Measurements from ENCODE around the gene LRRK1.

The LRRK1 gene

DNA sequence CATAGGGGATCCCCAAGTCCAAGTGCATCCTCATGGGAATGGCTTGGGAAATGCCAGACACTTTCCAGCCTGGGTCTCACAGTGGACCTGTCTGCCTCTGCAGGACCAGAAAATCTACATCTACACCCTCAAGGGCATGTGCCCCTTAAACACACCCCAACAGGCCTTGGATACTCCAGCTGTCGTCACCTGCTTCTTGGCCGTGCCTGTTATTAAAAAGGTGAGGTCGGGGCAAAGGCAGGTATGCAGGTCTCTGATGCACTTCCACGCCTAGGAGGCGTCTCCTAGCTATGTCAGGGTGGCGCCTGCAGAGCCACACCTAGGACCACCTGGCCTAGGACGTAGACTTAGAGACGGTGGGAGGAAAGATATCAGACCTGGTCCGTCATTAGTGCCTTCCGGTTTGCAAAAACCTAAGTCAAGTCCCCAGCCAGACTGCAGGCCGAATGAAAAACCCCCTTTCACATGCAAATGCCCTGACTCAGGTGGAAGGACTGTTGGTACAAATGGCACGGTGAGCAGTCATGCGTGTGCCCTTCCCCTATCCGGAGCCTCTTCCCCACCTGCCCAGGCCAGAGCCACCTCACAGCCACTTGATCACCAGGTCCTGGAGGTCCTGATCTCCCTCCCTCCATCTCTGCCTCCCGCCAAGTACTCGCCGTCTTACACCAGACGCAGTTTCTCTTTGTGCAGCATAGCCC is 143.5 kb downstream of the LRRK1 start:
- TF ChIP-seq RAD21 (IDR thresholded peaks at IDR 0.05; ENCODE audit: low read depth) (no peak), NFIC (IDR thresholded peaks at IDR 0.05) (no peak), YY1 (IDR thresholded peaks at IDR 0.05; ENCODE audit: low read depth) (no peak), CREB1 (IDR thresholded peaks at IDR 0.05; ENCODE audit: low read depth) (no peak), TCF12 (IDR thresholded peaks at IDR 0.05; ENCODE audit: low read depth) (no peak), EP300 (IDR thresholded peaks at IDR 0.05; ENCODE audit: borderline replicate concordance) (no peak), EGR1 (IDR thresholded peaks at IDR 0.05) (no peak), CEBPB (IDR thresholded peaks at IDR 0.05) (no peak), REST (IDR thresholded peaks at IDR 0.05; ENCODE audit: low read depth) (no peak), USF1 (IDR thresholded peaks at IDR 0.05) (no peak), ZBTB7A (IDR thresholded peaks at IDR 0.05; ENCODE audit: low read depth) (no peak)
- TF ChIP-seq, protein P1, sequence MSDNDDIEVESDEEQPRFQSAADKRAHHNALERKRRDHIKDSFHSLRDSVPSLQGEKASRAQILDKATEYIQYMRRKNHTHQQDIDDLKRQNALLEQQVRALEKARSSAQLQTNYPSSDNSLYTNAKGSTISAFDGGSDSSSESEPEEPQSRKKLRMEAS (IDR thresholded peaks at IDR 0.05) = no peak

DNA sequence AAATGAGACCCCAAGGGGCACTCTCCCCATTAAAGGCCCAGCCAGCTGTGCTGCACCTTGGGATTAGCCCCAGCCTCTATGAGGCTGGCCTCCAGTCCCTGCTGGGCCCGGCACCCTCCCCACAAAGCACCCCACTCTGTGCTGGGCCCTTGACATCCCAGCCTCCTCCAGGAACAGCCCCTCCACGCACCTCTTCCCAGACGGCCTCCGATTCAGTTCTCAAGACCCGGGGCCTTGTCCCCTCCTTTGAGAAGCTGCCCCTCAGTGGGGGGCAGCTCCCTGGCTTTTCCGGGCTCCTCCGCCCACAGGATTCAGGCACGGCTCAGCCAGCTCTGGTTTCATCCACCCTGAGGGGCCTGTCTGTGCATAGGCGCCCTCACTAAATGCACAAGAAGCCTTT is 144.1 kb downstream of the LRRK1 start:
- no peak for TF ChIP-seq ZBTB7A (IDR thresholded peaks at IDR 0.05; ENCODE audit: low read depth)
- no peak for TF ChIP-seq REST (IDR thresholded peaks at IDR 0.05; ENCODE audit: low read depth)
- no peak for TF ChIP-seq TCF12 (IDR thresholded peaks at IDR 0.05; ENCODE audit: low read depth)
- TF ChIP-seq CEBPB (IDR thresholded peaks at IDR 0.05) = no peak
- no peak for TF ChIP-seq CREB1 (IDR thresholded peaks at IDR 0.05; ENCODE audit: low read depth)
- TF ChIP-seq, protein P1 (IDR thresholded peaks at IDR 0.05) = no peak
- no peak for TF ChIP-seq FOXM1 (IDR thresholded peaks at IDR 0.05; ENCODE audit: borderline replicate concordance, low read depth)
- TF ChIP-seq TEAD4 (IDR thresholded peaks at IDR 0.05) = no peak
- TF ChIP-seq EGR1 (IDR thresholded peaks at IDR 0.05) = no peak
- no peak for TF ChIP-seq EP300 (IDR thresholded peaks at IDR 0.05; ENCODE audit: borderline replicate concordance)
- TF ChIP-seq USF1 (IDR thresholded peaks at IDR 0.05) = no peak

DNA sequence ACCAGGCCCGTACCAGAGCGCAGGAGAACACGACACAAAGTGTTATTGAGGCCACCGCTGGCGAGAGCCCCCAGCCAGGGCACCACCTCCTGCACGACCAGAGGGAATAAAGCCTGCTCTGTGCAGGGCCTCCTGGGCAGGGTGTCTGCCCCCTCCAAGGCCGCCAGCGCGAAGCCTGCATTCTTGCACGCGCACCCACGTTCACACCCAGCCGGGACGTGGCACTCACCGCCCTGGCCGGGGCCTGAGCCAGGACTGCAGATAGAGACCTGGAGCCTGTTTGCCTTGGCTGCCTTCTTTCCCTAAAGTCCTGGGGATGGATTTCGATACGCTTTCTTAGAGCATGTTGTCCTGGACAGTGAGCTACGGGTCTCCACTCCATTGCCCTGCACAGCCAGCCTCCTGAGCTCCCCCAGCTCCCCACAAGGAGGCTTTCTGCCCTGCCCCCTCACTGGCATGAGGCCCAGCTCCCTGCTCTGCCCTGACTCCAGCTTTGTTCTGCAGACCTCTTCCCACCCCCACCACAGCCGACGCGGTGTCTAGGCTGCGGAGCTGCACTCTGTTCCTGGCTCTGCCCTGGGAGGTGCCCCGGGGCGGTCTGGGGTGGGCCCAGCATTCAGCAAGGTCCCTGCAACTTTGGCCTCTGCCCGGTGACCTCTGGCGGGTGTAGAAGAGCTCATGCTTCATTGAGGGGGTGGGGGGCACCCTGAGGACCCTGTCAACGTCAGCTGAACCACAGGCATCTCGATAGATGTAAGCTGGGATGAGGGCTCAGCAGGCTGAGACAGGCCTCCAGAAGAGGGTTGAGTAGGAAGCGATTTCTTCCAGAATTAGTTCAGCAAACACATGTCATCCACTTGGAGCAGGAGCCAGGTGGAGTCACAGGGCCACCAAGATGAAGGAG is 145.0 kb downstream of the LRRK1 start:
- TF ChIP-seq EGR1 (IDR thresholded peaks at IDR 0.05) (no peak), FOXM1 (IDR thresholded peaks at IDR 0.05; ENCODE audit: borderline replicate concordance, low read depth) (no peak), TAF1 (IDR thresholded peaks at IDR 0.05; ENCODE audit: low read depth) (no peak), YY1 (IDR thresholded peaks at IDR 0.05; ENCODE audit: low read depth) (no peak), TEAD4 (IDR thresholded peaks at IDR 0.05) (no peak), NFIC (IDR thresholded peaks at IDR 0.05) (no peak), TCF12 (IDR thresholded peaks at IDR 0.05; ENCODE audit: low read depth) (no peak), CREB1 (IDR thresholded peaks at IDR 0.05; ENCODE audit: low read depth) (no peak), ZBTB7A (IDR thresholded peaks at IDR 0.05; ENCODE audit: low read depth) (no peak), REST (IDR thresholded peaks at IDR 0.05; ENCODE audit: low read depth) (no peak), USF1 (IDR thresholded peaks at IDR 0.05) (no peak), EP300 (IDR thresholded peaks at IDR 0.05; ENCODE audit: borderline replicate concordance) (no peak), CEBPB (IDR thresholded peaks at IDR 0.05) (no peak), RAD21 (IDR thresholded peaks at IDR 0.05; ENCODE audit: low read depth) (no peak)
- TF ChIP-seq, protein P1 (IDR thresholded peaks at IDR 0.05) = no peak
